Adrenal gland (tissue), 12 donors: ENCODE data around the gene SMAP2. TPM values are rescaled to one million over a fixed set of nuclear protein-coding genes. Genes with fewer than 3 reads are reported as not detected.
"Not testable (repeated sequence)": the region's sequence is repeated elsewhere in the genome, so short reads cannot be mapped to it uniquely, and the experiment has no call there.

Experiments used
- DNase-seq, 7 donors: peaks; one replicate each; pipeline ENCODE4 v3.0.0-alpha.2; 2019 to 2020
- H3K27ac ChIP-seq, 5 donors: fragments of 200-600 bp; sonication (generic) in 4 of 5; 1 replicate in 3 of 5; 2 replicates in 2 of 5; pipeline versions ENCODE4 v1.5.1 to v1.8.0; 2016 to 2020; ENCODE audit warnings: mild to moderate bottlenecking in 1 of 5
- H3K27me3 ChIP-seq: fragments of 200-600 bp; 2 replicates; pipeline ENCODE4 v1.8.0; 2021
- H3K36me3 ChIP-seq, 2 donors: fragments of 200-600 bp; replicated peaks in 1 of 2; 1 replicate in 1 of 2; 2 replicates in 1 of 2; pipeline versions ENCODE4 v1.5.1 to v1.8.0; 2018 to 2022
- H3K4me1 ChIP-seq, 2 donors: fragments of 200-600 bp; replicated peaks in 1 of 2; 1 replicate in 1 of 2; 2 replicates in 1 of 2; pipeline versions ENCODE4 v1.5.1 to v1.8.0; 2018 to 2021
- H3K4me3 ChIP-seq, 4 donors: fragments of 200-600 bp; sonication (generic) in 3 of 4; one replicate each; pipeline ENCODE4 v1.5.1; 2016 to 2018
- H3K9me3 ChIP-seq, 3 donors: fragments of 200-600 bp; sonication (generic) in 1 of 3; replicated peaks in 1 of 3; 1 replicate in 2 of 3; 2 replicates in 1 of 3; pipeline versions ENCODE4 v1.5.1 to v1.8.0; 2016 to 2021
- POLR2A ChIP-seq, 2 donors: fragments of 450-650 bp; IDR thresholded peaks; one replicate each; pipeline ENCODE4 v1.6.1; 2017; ENCODE audit warnings: antibody characterized with exemption in 2 of 2, mild to moderate bottlenecking in 2 of 2, moderate library complexity in 1 of 2
- WGBS, 4 donors: extraction: QIAGEN DNeasy Blood & Tissue Kit in 2 of 4; methylation state at CpG; one replicate each; pipeline versions ENCODE4 v1.1.5 to v1.1.7; 2013 to 2017; 5-methylcytosine and 5-hydroxymethylcytosine counted together
- intact Hi-C, 2 donors: fragments of 100-400 bp; cut with DNase I; formaldehyde crosslinking; loops; one replicate each; pipeline versions ENCODE4 v1.14.1 to v1.15.0; 2022 to 2023
- polyA plus RNA-seq, 3 donors: library from polyadenylated mRNA; stranded (reverse); fragments of 200-250 nt in 2 of 3; fragments of 350-450 nt in 1 of 3; fragmentation: Illumina TruSeq in 1 of 3; extraction: RNeasy Lipid Tissue Mini Kit (QIAGEN cat#74804) in 1 of 3; gene quantifications; one replicate each; pipeline ENCODE4 v1.2.3, GENCODE V29; 2013 to 2014
- total RNA-seq, 9 donors: library from RNA; depleted of rRNA in 4 of 9; stranded (reverse); fragments of >200 nt in 4 of 9; fragments of 120-200 nt in 1 of 9; fragmentation: NEBNext Ultra II Directional in 1 of 9; extraction: Animal tissue kit (Norgen Biotek cat#: 25700) in 1 of 9; gene quantifications; one replicate each; pipeline versions ENCODE4 v1.1.0 to v1.2.4, GENCODE V29; 2013 to 2023
- TF ChIP-seq, protein P1 (sequence below), 6 experiments: fragments of 450-650 bp in 4 of 6; fragments of 200-600 bp in 2 of 6; sonication (generic) in 1 of 6; IDR thresholded peaks; 1 replicate in 5 of 6; 2 replicates in 1 of 6; pipeline versions ENCODE4 v1.5.1 to v1.8.0; 2016 to 2021; ENCODE audit warnings: antibody characterized with exemption in 6 of 6, mild to moderate bottlenecking in 2 of 6, moderate library complexity in 1 of 6
- donor health status: healthy with polysubstance abuse.
- donor health status: Bipolar disorder and iron deficiency.
- donor health status: DM: yes; HTN: yes; CAD: no.
- donor health status: DM: no; HTN: no; CAD: no.
- donor health status: DM: no; HTN: no; CAD: no.
- donor health status: DM: yes; HTN: yes; CAD: no.

Gene SMAP2
- total and polyA plus RNA-seq, 12 donors = 15.0 to 55.9 (median 36.3) TPM

DNA sequence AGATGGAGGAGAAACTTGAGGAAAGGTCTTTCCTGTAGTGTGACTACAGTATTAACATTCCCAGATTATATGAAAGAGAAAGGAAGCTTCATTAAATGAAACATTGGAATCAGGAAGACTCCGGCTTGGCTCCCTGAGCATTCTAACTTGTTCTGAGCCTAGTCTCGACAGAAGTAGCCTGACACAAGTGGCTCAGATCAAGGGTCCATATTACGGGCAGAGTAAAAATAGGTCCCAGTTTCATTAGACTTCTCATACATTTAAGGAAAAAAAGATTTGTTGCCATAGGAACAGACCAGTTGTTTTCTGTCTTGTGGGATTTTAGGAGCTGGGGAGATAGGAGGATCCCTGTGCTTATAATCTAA is 12.8 kb downstream of the SMAP2 start:
- no peak for DNase-seq
- TF ChIP-seq, protein P1, sequence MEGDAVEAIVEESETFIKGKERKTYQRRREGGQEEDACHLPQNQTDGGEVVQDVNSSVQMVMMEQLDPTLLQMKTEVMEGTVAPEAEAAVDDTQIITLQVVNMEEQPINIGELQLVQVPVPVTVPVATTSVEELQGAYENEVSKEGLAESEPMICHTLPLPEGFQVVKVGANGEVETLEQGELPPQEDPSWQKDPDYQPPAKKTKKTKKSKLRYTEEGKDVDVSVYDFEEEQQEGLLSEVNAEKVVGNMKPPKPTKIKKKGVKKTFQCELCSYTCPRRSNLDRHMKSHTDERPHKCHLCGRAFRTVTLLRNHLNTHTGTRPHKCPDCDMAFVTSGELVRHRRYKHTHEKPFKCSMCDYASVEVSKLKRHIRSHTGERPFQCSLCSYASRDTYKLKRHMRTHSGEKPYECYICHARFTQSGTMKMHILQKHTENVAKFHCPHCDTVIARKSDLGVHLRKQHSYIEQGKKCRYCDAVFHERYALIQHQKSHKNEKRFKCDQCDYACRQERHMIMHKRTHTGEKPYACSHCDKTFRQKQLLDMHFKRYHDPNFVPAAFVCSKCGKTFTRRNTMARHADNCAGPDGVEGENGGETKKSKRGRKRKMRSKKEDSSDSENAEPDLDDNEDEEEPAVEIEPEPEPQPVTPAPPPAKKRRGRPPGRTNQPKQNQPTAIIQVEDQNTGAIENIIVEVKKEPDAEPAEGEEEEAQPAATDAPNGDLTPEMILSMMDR (IDR thresholded peaks at IDR 0.05) = no peak
- no peak for TF ChIP-seq POLR2A (IDR thresholded peaks at IDR 0.05)
- Histone ChIP-seq H3K36me3 (no peaks in the 10 kb centered on the region), H3K9me3 (no peaks in the 10 kb centered on the region), H3K27me3 (no peaks in the 10 kb centered on the region), H3K4me1 (peaks cover 7 to 78% of the 10 kb centered on the region in 2 donors), H3K4me3 (no peak overlapping the region), H3K27ac (peak overlapping the region; percentile 8 to 84 (median 65))
- intact Hi-C loops = no loop called here
- 56 to 76% (median 71%) methylated on average over 3 of the region's 3 CpGs for WGBS, 4 donors

DNA sequence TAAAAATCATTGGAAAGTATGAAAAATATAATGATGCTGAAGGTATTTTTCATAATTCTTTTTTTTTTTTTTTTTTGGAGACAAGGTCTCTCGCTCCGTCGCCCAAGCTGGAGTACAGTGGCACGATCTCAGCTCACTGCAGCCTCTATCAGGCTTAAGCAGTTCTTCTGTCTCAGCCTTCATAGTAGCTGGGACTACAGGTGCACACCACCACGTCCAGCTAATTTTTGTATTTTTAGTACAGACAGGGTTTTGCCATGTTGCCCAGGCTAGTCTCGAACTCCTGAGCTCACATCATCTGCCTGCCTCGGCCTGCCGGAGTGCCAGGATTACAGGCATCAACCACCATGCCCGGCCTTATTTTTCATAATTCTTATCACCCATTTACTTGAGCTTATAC is 13.3 kb downstream of the SMAP2 start:
- H3K4me1 ChIP-seq = peaks cover 7 to 78% of the 10 kb centered on the region in 2 donors
- H3K36me3 ChIP-seq = no peaks in the 10 kb centered on the region
- H3K9me3 ChIP-seq = no peaks in the 10 kb centered on the region
- no peaks in the 10 kb centered on the region for H3K27me3 ChIP-seq
- H3K4me3 ChIP-seq = no peak overlapping the region
- DNase-seq = no peak
- WGBS, 4 donors = 80 to 91% (median 84%) methylated on average over 9 of the region's 9 CpGs
- peak overlapping the region in 4 of 5 donors; percentile 31 to 84 (median 73) for H3K27ac ChIP-seq
- intact Hi-C loops = no loop called here
- TF ChIP-seq POLR2A (IDR thresholded peaks at IDR 0.05) = no peak
- TF ChIP-seq, protein P1 (IDR thresholded peaks at IDR 0.05) = no peak

DNA sequence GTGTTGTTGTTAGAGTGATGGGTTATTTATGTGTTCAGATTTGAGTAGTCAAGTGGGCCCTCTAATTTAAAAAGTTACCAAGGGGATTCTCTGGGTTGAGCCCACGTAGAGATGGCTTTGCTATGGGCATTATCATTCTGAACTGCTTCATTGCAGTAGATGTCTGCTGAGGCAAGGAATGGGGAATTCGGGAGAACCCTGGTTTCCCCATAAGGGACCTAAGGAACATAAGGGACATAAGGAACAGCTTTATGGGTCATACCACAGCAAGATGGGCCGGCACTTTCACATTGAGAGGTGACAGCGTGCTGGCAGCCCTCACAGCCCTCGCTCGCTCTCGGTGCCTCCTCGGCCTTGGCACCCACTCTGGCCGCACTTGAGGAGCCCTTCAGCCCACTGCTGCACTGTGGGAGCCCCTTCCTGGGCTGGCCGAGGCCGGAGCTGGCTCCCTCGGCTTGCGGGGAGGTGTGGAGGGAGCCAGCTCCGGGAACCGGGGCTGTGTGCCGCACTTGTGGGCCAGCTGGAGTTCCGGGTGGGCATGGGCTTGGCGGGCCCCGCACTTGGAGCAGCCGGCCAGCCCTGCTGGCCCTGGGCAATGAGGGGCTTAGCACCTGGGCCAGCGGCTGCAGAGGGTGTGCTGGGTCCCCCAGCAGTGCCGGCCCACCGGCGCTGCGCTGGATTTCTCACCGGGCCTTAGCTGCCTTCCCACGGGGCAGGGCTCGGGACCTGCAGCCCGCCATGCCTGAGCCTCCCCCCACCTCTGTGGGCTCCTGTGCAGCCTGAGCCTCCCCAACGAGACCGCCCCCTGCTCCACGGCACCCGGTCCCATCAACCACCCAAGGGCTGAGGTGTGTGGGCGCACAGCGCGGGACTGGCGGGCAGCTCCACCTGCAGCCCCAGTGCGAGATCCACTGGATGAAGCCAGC is 14.1 kb downstream of the SMAP2 start:
- WGBS, 4 donors = 84 to 94% (median 91%) methylated on average over 7 to 38 of the region's 38 CpGs
- peaks cover 7 to 78% of the 10 kb centered on the region in 2 donors for H3K4me1 ChIP-seq
- DNase-seq, H3K4me3 ChIP-seq, H3K9me3 ChIP-seq, intact Hi-C loops, H3K36me3 ChIP-seq, H3K27me3 ChIP-seq: not testable (repeated sequence)
- H3K27ac ChIP-seq = peak overlapping the region in 3 of 5 donors; percentile 65 to 84 (median 81)

DNA sequence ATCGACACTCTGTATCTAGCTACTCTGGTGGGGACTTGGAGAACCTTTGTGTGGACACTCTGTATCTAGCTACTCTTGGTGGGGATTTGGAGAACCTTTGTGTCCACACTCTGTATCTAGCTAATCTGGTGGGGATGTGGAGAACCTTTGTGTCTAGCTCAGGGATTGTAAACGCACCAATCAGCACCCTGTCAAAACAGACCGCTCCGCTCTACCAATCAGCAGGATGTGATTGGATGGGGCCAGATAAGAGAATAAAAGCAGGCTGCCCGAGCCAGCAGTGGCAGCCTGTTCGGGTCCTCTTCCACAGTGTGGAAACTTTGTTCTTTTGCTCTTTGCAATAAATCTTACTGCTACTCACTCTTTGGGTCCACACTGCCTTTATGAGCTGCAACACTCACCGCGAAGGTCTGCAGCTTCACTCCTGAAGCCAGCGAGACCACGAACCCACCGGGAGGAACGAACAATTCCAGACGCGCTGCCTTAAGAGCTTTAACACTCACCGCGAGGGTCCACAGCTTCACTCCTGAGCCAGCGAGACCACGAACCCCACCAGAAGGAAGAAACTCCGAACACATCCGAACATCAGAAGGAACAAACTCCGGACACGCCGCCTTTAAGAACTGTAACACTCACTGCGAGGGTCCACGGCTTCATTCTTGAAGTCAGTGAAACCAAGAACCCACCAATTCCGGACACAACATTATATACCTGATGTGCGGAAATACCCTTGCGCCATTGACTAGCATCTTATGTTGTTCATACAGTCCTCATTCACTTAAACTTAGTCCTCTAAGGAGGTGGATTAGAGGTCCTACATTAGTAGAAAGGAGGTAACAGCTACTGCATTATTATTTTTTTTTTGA is 15.2 kb downstream of the SMAP2 start:
- intact Hi-C loops, H3K9me3 ChIP-seq, H3K27me3 ChIP-seq, H3K4me3 ChIP-seq, DNase-seq, H3K36me3 ChIP-seq: not testable (repeated sequence)
- 83 to 97% (median 90%) methylated on average over 25 to 28 of the region's 28 CpGs for WGBS, 4 donors
- H3K4me1 ChIP-seq = peaks cover 7 to 69% of the 10 kb centered on the region in 2 donors
- peak overlapping the region in 2 of 5 donors; percentile 68 to 84 for H3K27ac ChIP-seq

DNA sequence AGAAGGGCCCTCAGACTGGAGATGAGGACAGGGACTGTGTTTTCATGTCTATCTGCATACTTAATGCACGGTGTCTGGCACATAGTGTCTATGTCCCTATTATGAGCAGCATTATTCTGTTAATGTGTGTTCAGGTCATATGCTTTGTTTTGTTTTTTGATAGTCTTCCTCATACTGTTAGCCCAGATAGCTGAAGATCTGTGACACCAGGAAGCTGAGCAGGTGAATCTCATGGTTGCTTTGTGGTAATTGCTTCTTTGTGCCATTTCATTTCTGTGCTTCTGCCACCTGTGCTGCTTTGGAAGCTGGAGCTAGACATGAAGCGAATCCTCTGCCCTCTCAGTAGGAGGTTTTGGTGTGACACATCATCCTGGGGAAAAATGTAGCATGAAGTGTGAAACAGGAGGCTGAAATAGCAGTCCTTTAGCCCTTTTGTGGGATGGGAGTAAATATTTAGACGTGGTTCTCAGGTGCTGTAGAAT is 15.8 kb downstream of the SMAP2 start:
- WGBS, 4 donors = 91 to 95% (median 94%) methylated on average over 3 of the region's 3 CpGs
- no peaks in the 10 kb centered on the region for H3K27me3 ChIP-seq
- no peak overlapping the region for H3K4me3 ChIP-seq
- TF ChIP-seq, protein P1 (IDR thresholded peaks at IDR 0.05) = no peak
- no peak for TF ChIP-seq POLR2A (IDR thresholded peaks at IDR 0.05)
- H3K4me1 ChIP-seq = peaks cover under 1 to 62% of the 10 kb centered on the region in 2 donors
- no peak for DNase-seq
- no peaks in the 10 kb centered on the region for H3K36me3 ChIP-seq
- H3K27ac ChIP-seq = peak overlapping the region in 3 of 5 donors; percentile 33 to 84 (median 68)
- intact Hi-C loops = no loop called here
- H3K9me3 ChIP-seq = no peaks in the 10 kb centered on the region
